HG03280 (cell line): ENCODE data around the gene TENM3.
"Not testable (repeated sequence)": the region's sequence is repeated elsewhere in the genome, so short reads cannot be mapped to it uniquely, and the experiment has no call there.

Experiments used
- ATAC-seq: cut with Tn5 transposase; IDR thresholded peaks from one replicate; pipeline ENCODE4 v1.9.1; 2021; ENCODE audit warnings: mild to moderate bottlenecking, moderate library complexity; ENCODE audit not compliant: unreplicated experiment

TENM3 gene

DNA sequence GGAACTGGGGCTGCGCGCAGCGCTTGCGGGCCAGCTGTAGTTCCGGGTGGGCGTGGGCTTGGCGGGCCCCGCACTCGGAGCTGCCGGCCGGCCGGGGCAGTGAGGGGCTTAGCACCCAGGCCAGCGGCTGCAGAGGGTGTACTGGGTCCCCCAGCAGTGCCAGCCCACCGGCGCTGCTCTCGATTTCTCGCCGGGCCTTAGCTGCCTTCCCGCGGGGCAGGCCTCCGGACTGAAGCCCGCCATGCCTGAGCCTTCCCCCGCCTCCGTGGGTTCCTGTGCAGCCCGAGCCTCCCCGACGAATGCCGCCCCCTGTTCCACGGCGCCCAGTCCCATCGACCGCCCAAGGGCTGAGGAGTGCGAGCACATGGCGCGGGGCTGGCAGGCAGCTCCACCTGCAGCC, 143.4 kb downstream of the TENM3 start:
- ATAC-seq, result not testable (repeated sequence)

DNA sequence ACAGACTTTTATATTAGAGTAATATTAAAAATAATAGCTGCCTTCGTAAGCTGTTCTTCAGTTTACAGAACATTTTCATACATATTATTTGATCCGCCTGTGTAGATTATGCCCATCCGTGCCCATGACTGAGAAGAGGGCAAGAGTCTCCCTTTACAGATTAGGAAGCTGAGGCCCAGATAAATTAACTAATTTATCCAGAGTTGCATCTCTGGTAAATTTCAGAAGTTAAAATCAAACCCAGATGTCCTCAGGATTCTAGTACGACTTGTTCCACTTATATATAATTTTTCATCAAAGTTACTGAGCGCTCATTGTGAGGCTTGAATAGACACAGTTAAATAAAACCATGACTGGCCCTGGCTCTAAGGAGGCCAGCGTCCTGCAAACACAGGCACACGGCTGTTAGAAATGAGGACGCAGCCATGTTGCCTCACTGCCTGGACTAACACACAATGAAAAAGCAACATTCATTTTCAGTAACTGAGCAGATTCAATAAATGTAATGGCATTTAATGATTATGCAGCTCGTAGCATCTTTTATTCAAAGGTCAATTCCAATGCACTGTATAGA, 148.0 kb downstream of the TENM3 start:
- no peak for ATAC-seq

DNA sequence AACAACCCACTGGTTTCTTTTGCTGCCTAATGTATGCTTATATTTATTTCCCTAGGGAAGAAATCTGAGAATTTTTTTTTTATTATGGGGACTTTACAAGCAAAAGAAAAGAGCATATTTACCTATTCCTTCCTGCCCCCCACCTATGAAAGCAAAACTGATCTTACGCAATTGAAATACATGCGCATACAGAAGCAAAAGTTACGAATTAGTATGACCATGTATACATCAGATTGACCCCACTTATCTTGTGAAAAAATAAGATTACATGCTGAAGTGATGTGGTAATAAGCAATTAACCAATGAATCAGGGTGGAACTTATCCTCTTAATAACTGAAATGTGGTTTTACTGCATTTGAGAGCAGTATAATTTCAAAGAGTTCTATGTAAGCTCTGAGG, 151.0 kb downstream of the TENM3 start:
- no peak for ATAC-seq

DNA sequence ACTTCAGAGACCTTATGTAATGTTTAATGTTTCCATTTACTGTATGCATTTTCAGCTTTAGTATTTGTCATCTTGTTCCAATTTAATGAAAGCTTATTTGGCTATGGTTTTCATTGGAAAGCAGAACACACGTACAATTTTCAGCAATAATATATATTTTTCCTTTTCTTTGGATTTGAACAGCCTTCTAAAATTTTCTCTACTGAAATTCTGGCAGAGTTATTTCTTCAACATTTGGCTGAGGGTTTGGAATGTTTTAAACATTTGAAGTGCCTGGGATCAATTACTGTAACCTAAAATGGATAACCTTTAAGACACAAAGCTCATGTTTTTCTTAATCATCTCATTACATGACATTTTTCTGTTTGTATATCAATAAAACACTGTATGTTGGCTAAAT, 156.9 kb downstream of the TENM3 start:
- ATAC-seq, result no peak

DNA sequence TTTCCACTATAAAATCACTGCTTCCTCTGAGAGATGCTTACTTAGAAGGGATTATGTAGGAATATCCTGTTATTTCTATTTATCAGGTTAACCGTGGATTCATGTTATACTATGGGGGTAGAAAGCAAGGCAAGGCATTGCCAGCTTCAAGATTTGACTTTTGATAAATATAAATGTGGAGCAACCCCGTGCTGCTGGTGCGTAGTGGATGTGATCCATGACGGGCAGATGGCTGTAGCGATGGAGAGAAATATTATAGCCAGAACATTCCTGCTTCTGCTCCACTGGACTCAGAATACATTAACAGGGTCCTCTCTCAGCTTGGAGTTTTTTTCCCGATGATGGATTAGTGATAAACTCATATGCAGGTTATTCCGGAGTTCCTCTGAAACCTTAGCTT, 157.6 kb downstream of the TENM3 start:
- no peak for ATAC-seq

DNA sequence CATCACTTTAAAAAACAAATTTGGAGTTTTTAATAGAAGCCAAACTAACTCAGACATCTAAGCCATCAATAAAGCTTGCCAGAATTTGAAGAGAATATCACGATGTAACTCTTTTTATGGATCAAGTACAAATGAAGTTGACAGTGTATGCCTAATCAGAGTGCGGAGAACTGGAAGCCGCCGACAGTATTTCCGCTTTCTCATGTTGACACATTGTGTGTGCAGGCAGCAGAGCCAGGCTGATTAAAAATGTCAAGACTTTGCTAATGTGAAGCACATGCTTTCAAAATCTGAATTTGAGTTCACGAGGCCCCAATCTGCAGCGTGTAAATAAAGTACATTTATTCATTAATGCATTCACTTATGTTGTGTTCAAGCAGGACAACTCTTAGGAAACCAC, 161.2 kb downstream of the TENM3 start:
- ATAC-seq, result no peak

DNA sequence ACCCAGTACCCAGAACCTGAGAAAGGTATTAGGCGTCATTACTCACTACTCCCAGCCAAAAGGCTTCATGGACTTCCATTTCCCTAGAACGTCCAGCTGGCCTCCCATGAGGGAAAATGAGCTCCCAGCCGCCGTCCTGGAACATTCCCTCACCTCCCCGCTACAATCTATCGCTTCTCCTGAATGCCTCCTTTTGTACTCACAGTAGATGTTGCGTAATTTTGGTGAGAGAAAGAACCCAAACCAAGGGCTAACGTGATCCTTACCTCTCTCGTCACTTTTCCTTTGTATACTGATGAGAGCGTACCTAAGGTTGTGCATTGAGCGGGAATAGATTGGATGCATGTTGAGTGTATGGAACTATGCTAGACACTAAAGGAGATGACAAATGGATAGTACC, 161.9 kb downstream of the TENM3 start:
- no peak for ATAC-seq

DNA sequence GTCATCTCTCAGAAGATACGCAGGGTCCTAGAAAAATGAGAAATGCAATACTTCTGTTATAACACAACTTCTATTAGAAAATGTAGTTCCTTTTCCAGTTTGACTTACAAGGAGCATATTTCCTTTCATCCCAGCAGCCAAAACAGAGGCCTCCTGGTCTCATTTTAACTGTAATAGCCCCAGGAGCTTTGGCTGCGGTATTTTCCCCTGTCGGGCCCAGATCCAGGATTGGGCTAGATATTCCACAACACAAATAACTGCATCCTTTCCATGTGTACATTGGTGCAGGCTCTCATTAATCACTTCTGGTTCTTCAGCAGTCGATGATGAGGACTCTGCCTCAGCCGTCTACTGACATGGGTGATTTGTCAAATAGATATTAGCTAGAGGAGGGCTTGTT, 166.1 kb downstream of the TENM3 start:
- no peak for ATAC-seq

DNA sequence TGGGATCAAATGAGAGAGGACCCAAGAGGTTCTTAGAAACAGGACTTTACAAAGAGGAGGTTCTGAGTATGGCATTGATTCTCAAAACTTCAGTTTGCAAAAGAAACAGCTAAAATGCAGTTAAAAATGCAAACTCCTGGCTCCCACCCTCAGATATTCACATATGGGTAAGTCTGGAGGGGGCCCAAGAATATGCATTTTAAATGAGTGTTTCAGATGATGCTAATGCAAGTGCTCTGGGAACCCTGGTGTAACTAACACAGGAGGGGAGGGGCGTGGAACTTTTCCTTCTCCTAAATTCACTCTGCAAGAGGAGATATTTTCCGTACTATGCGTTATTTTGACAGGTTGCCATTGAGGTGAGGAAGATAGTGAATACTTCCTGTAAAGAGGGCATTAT, 168.2 kb downstream of the TENM3 start:
- ATAC-seq, result no peak

DNA sequence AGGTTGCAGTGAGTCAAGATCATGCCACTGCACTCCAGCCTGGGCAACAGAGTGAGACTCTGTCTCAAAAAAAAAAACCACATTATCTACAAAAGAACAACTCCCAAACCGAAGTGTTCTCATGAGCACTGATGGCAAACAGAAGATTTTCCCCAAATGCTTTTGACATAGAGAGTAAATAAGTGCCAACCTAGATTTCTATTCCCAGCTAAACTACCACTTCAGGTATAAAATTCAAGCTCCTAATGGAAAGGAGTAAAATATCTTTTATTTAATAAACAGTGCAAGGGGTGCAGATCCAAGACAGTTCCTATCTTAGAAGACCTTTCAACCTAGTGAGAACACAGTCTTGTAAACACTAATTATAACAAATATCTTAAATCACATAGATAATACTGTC, 170.3 kb downstream of the TENM3 start:
- no peak for ATAC-seq

DNA sequence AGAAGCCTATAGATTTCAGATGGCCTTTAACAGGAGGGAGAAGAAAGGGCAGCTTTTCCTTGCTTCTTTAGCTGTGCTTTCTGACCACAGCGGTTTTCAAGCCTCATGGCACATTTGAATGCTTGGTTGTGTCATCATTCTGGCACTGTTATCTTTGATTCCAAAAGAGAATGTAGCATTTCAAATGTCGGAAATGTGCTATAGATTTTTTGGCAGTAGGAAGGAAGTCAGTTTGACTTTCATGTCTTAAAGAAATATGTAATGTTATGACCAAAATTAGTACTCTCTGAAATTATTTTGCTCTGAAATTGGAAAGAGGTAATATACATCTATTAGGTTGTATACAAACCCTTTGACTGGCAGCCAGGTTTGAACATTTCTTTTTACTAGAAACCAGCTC, 171.9 kb downstream of the TENM3 start:
- no peak for ATAC-seq

DNA sequence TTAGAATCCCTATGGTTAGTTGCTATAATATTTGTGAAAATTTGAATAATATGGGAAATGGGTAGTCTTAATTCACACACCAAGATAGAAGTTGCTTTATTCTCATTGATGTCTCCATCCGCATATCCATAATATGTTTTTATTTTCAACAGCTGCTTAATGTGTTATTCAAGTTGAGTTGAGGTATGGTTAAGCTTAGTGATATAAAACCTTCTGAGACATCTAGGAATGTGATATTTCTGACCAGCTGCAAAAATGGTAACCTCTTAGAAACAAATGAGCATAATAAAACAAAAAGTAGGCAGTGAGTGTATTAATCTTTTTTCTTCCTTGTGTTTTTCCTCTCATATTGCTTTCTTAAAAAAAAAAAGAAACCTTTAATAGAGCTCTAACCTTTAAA, 172.9 kb downstream of the TENM3 start:
- no peak for ATAC-seq

DNA sequence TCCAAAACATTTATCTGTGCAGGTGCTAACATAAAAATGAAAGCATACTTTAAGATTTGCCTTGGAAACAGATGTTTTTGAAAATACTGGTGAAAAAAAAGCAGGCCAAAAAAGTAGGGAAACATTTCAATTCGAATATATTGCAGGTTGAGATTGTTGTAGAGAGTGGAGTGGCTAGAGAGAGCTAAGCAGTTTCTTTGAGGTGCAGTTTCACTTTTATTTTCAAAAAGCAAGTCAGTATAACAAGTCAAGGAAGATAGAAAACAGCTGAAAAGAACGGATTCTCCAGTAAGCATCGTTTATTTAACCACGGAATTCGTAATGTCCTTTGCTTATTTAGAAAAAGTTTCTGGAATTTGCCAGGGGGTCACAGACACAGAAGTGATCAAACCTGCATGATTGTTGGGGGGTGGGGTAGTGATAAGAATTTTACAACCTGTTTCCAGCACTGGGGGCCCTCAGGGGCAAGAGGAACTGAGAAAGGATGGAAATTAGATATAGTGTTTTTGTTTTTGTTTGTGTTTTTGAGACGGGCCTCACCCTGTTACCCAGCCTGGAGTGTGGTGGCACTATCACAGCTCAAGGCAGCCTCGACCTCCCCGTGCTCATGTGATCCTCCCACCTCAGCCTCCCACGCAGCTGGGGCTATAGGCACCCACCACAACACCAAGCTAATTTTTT, 175.0 kb downstream of the TENM3 start:
- no peak for ATAC-seq

DNA sequence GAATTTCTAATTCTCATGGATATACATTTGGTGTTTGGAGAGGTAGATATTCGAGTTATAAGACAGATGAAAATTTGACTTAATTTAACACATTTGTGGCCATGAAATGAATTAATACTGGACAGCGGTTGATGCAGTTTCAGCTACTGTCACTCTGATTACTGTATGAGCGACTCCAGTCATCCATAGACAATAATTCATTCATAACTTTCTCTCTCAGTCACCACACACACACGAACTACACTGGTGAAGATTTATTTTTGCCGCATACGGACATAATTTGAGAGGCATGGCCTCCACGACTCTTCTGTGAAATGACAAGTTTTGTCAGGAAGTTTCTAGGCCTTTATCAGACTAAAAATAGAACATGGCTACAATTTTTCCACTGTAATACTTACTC, 177.0 kb downstream of the TENM3 start:
- no peak for ATAC-seq

DNA sequence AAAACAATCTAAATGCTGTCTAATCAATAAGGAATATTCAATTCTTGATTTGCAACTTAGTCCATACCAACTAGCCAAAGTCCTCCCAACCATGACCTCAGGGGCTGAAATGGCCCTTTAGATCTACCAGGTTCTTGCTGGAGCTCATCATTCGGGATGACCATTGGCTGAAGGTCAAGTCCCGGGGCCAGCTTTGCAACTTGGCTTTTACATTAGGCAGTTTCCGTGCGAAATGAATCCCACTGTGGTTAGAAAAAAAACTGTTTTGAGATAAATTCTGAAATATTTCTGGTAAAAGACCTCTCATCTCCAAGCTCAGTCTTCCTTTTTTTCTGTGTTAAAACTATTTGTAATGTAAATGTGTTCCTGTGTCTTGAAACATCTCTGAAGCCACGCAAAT, 178.6 kb downstream of the TENM3 start:
- ATAC-seq, result no peak

DNA sequence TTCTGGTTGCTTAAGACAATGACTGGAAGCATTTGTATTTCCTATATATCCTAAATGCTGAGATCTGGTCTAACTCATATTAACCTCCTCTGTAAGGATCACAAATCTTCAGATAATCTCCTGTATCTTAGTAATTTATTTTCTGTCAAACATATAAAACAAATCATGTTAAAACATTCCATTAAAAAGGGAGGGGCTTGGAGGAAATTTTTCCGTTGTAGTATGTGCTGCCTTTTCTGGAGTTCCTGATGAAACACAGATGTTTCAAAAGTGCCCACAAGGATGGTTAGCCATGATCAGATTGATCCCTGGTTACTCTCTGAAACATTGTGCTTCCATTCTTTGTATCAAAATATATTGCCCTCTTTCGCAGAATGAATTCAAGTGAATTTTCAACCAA, 182.1 kb downstream of the TENM3 start:
- ATAC-seq, result no peak

DNA sequence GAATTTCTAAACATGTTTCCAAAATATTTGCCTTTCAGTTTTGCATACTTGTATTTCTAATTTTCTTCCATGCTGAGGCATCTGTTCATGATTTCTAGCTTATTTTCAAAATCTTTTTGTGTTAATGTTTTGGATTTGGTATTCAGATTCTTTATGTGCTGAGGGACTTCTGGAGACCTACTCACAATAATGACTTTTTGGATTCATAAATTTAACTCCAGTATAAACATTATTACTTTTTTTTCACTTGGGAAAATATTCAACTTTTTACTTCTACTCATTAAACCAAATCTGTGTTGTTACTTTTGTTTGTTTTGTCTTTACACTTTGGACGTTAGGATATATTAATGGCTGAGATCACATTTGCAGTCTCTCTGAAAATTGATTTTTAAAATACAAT, 183.7 kb downstream of the TENM3 start:
- no peak for ATAC-seq

DNA sequence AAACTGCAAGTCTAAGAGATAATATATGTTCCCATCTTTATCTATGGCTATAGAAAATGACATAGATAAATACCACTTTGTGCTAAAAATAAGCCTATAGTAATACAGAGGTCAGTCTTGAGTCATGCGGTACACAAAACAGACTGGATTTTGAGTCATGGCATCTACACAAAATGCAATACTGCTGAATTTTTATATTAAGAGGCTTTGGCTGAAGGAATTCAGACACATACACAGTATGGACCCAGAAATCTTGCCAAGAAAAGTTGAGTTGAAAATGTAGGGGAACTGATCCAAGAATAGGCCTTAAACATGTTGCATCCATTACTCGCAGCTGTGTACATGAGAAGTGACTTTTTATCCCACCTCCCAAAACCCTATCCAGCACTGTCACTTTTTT, 184.4 kb downstream of the TENM3 start:
- no peak for ATAC-seq

DNA sequence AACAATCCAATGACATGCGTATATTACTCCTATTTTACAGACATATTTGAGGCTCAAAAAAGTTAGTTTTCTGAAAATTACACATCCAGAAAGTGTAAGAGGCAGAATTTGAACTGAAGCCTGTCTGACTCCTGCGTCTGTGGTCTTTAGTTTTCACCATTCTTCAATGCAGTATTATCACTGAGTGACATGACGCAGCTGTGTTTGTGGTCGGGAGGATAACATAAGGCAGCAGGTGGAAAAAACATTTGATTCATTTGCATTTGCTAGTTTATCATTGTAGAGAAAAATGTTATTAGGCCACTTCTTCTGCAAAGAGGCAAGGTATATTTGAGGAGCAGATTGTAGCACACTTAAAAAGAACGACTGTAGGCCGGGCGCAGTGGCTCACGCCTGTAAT, 186.7 kb downstream of the TENM3 start:
- ATAC-seq, result no peak

DNA sequence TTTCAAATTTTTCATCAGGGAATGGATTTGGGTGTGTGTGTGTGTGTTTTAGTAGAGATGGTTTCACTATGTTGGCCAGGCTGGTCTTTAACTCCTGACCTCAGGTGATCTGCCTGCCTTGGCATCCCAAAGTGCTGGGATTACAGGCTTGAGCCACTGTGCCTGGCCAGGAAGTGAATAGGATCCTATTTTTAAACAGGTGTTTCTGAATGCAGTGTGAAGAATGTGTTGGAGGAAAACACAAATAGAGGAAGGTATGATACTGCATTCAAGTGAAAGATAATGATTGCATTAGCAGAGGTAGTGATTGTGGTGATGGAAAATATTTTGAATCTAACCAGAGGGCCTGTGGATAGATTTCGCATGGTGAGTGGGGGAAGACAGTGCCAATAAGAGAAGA, 189.6 kb downstream of the TENM3 start:
- ATAC-seq, result no peak

DNA sequence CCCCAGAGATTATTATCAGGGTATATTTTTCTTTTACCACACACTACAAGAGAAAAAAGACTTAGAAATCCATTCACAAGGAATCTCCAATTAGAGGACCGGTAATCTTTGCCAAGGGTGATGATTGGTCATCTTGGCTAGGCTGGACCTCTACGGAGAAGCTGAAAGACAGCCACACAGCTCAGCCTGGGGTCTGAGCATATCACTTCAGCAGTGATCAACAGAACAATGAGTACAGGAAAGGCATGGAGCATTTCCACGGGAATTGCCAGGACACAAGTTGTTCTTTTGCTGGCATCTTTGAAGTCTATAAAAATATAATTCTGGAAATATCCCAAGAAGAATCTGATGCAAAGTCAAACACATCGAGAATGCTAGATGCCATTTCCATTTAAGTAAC, 191.5 kb downstream of the TENM3 start:
- no peak for ATAC-seq

DNA sequence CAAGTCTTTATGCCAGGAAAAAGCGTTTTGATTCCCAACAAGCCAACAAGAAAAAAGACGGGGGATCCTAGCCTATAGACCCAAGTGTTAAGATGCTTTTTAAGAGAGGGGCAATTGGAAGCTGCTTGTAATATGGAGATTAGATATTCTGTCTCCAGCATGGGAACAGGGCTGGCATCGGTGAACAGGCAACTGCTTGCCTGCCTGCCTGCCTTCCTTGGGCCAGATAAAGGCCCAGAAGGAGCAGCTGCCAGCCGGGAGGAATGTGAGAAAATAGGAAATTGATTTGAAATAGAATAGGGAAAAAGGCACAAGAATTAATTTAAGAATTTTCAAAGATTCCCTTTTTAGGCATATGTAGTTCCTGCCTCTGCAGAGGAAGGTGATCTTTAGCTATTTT, 192.2 kb downstream of the TENM3 start:
- no peak for ATAC-seq

DNA sequence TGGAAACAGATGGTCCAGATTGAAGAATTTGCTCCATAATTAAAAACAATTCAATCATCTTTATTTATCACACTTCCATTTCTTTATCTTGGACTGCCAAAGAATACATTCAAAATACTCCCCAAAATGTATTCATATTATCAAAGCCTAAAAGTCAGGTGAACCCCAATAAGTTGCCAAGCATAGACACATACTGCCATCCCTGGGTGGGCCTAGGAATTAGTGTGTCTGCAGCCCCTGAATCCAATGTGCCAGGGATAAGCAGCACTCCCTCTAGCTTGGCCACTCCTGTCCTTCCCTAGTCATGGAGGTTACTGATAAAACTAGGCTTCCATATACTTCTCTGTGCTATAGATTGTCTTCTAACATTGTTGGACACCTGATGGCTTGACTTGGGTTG, 199.9 kb downstream of the TENM3 start:
- no peak for ATAC-seq
